A673 (cell line): ENCODE data around the gene MRPL28.

Experiments used
- CTCF ChIP-seq: fragments of 300-800, 200-600 bp; sonication (generic); conservative IDR thresholded peaks from 2 replicates; pipeline ENCODE4 v1.5.1; 2017; ENCODE audit warnings: low read depth, mild to moderate bottlenecking, antibody characterized with exemption, low read length, moderate library complexity, mixed read lengths
- EZH2 ChIP-seq: fragments of 200-600 bp; sonication (generic); IDR thresholded peaks from 2 replicates; pipeline ENCODE4 v1.6.1; 2017; ENCODE audit warnings: borderline replicate concordance, low read depth, mild to moderate bottlenecking, mixed read lengths, antibody characterized with exemption, low read length; ENCODE audit not compliant: poor library complexity, severe bottlenecking

- no peak for TF ChIP-seq CTCF
- no peak for TF ChIP-seq EZH2
Observed at GRCh38 chr16:364595-365491, 5.5 kb downstream of the MRPL28 start.
